Body of pancreas (tissue), 4 donors: ENCODE data around the gene SALL1.

Experiments used
- POLR2A ChIP-seq, 3 donors: fragments of 450-650 bp; IDR thresholded peaks; one replicate each; pipeline ENCODE4 v1.6.1; 2016; ENCODE audit warnings: antibody characterized with exemption in 3 of 3, mild to moderate bottlenecking in 2 of 3
- TF ChIP-seq, protein P1 (sequence below), 7 experiments: fragments of 450-650 bp in 4 of 7; fragments of 200-600 bp in 3 of 7; sonication (generic) in 3 of 7; IDR thresholded peaks; one replicate each; pipeline ENCODE4 v1.5.1; 2016 to 2019; ENCODE audit warnings: antibody characterized with exemption in 7 of 7

DNA sequence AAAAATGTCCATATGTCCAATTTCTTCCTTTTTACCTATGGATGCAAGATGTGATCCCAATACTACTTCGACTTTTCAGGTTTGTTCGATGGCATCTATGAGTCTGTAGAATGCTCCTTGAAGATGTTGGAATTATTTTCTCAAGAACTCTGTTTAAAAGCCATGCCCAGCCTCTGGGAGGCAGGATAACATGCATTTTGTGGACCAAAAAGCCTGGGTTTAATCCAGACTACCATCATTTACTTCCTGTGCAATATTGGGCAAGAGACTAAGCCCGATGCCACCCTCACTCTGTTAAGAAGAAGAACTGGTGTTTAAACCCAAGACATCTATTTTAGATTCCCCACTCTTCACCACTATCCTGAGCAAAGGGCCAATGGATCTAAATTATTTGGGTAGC is 42.8 kb upstream of the SALL1 start:
- TF ChIP-seq, protein P1, sequence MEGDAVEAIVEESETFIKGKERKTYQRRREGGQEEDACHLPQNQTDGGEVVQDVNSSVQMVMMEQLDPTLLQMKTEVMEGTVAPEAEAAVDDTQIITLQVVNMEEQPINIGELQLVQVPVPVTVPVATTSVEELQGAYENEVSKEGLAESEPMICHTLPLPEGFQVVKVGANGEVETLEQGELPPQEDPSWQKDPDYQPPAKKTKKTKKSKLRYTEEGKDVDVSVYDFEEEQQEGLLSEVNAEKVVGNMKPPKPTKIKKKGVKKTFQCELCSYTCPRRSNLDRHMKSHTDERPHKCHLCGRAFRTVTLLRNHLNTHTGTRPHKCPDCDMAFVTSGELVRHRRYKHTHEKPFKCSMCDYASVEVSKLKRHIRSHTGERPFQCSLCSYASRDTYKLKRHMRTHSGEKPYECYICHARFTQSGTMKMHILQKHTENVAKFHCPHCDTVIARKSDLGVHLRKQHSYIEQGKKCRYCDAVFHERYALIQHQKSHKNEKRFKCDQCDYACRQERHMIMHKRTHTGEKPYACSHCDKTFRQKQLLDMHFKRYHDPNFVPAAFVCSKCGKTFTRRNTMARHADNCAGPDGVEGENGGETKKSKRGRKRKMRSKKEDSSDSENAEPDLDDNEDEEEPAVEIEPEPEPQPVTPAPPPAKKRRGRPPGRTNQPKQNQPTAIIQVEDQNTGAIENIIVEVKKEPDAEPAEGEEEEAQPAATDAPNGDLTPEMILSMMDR (IDR thresholded peaks at IDR 0.05) = peak in 1 of 7 experiments; percentile 5
- TF ChIP-seq POLR2A (IDR thresholded peaks at IDR 0.05) = no peak
